GM18502 (cell line): Measurements from ENCODE around the gene RGPD5.
"Not testable (repeated sequence)": the region's sequence is repeated elsewhere in the genome, so short reads cannot be mapped to it uniquely, and the experiment has no call there.

Experiments
- ATAC-seq: cut with Tn5 transposase; IDR thresholded peaks from one replicate; pipeline ENCODE4 v1.9.1; 2021; ENCODE audit warnings: mild to moderate bottlenecking; ENCODE audit not compliant: unreplicated experiment, poor library complexity

Gene RGPD5

GRCh38 chr2:109794074-109794737, at the start of gene RGPD5:
Gene RGPD5 (plus strand): TSS chr2:109794305. CDS start chr2:109794466, 161 bp downstream.
- ATAC-seq = peak; percentile 98

- ATAC-seq = not testable (repeated sequence)
Observed at GRCh38 chr2:109751572-109751971, 42.5 kb upstream of the RGPD5 start.

- not testable (repeated sequence) for ATAC-seq
Observed at GRCh38 chr2:109757163-109757824, 36.8 kb upstream of the RGPD5 start.

GRCh38 chr2:109760265-109761042, 33.7 kb upstream of the RGPD5 start:
- ATAC-seq = not testable (repeated sequence)

- ATAC-seq = not testable (repeated sequence)
Observed at GRCh38 chr2:109761043-109761454, 33.1 kb upstream of the RGPD5 start.

GRCh38 chr2:109761976-109762375, 32.1 kb upstream of the RGPD5 start:
- ATAC-seq = not testable (repeated sequence)

- ATAC-seq = not testable (repeated sequence)
Observed at GRCh38 chr2:109766074-109766473, 28.0 kb upstream of the RGPD5 start.

GRCh38 chr2:109766886-109767578, 27.1 kb upstream of the RGPD5 start:
- ATAC-seq = not testable (repeated sequence)

GRCh38 chr2:109768934-109769333, 25.2 kb upstream of the RGPD5 start:
- not testable (repeated sequence) for ATAC-seq

GRCh38 chr2:109779118-109779517, 15.0 kb upstream of the RGPD5 start:
- ATAC-seq = not testable (repeated sequence)

GRCh38 chr2:109781147-109781816, 12.8 kb upstream of the RGPD5 start:
- ATAC-seq = not testable (repeated sequence)

- not testable (repeated sequence) for ATAC-seq
Observed at GRCh38 chr2:109782446-109782993, 11.6 kb upstream of the RGPD5 start.

- ATAC-seq = not testable (repeated sequence)
Observed at GRCh38 chr2:109791530-109792279, 2.4 kb upstream of the RGPD5 start.

GRCh38 chr2:109792659-109793058, 1.4 kb upstream of the RGPD5 start:
- ATAC-seq = peak; percentile 76

- peak; percentile 87 for ATAC-seq
Observed at GRCh38 chr2:109871129-109871751, 77.1 kb downstream of the RGPD5 start.

GRCh38 chr2:109876625-109877024, 82.5 kb downstream of the RGPD5 start:
- not testable (repeated sequence) for ATAC-seq

GRCh38 chr2:109882112-109882511, 88.0 kb downstream of the RGPD5 start:
- ATAC-seq = not testable (repeated sequence)

GRCh38 chr2:109888414-109888813, 94.3 kb downstream of the RGPD5 start:
- ATAC-seq = not testable (repeated sequence)
